ENCODE results near the gene SEC14L3. TPM values are rescaled to one million over a fixed set of nuclear protein-coding genes. Genes with fewer than 3 reads are reported as not detected.

Gene SEC14L3
- total and polyA plus RNA-seq, 2 donors (not counting 3 experiments of a cell fraction or from before 2014, with no cell fraction given) = not detected

DNA sequence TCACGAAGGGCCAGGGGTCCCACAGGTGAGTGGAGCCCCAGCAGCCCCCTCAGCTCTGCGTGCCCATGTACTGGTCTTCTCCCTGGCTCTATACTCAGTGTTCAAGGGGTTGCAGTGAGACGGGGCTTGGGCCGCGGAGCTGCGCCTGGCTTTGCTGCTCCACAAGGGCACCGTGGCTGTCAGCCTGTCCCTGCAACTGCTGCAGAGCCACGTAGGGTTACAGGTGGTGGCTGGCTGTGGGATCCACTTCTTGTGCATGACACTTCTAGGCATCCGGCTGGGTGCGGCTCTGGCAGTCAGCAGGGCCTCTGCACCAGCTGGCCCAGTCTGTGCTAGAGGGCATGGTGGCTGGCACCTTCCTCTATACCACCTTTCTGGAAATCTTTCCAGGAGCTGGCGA, 32.0 kb downstream of the SEC14L3 start:
- Histone ChIP-seq H3K4me2 (ENCODE audit: insufficient read depth, low read length) (no peak overlapping the region), H3K9me1 (replicated peaks; ENCODE audit: control insufficient read depth, extremely low read depth, insufficient read depth, low read length) (no peaks in the 10 kb centered on the region), H3K27ac (ENCODE audit: insufficient read depth, low read depth, low read length) (no peak overlapping the region), H3K79me2 (ENCODE audit: control insufficient read depth, insufficient read depth, low read length) (no peaks in the 10 kb centered on the region), H2AFZ (ENCODE audit: low read depth, low read length) (no peak overlapping the region), H3K9ac (replicated peaks; ENCODE audit: extremely low read depth, insufficient read depth, low read length) (no peak overlapping the region), H3K4me1 (ENCODE audit: control insufficient read depth, extremely low read depth, insufficient read depth, low read length) (peaks cover 10% of the 10 kb centered on the region), H3K27me3 (ENCODE audit: control insufficient read depth in 2 of 2, insufficient read depth in 2 of 2, low read length in 2 of 2) (no peaks in the 10 kb centered on the region), H3K4me3 (replicated peaks in 1 of 3; ENCODE audit: insufficient read depth in 1 of 3, low read depth in 1 of 3, low read length in 3 of 3) (no peak overlapping the region), H3K9me3 (replicated peaks; ENCODE audit: control insufficient read depth, insufficient read depth, low read length) (no peaks in the 10 kb centered on the region), H4K20me1 (replicated peaks; ENCODE audit: control insufficient read depth, extremely low read depth, insufficient read depth, low read length) (no peaks in the 10 kb centered on the region), H3K36me3 (ENCODE audit: control insufficient read depth in 2 of 2, extremely low read depth in 1 of 2, insufficient read depth in 2 of 2, low read length in 2 of 2) (no peaks in the 10 kb centered on the region)
- TF ChIP-seq POLR2A (IDR thresholded peaks at IDR 0.05; ENCODE audit: low read depth, low read length) = no peak
- no peak for TF ChIP-seq POLR2AphosphoS5 (IDR thresholded peaks at IDR 0.05; ENCODE audit: insufficient read depth, low read depth, low read length)
- CTCF ChIA-PET = no interaction called here
- POLR2A ChIA-PET = interaction anchor here (0.6 kb wide), 2 partner anchors 9 to 39 kb away, joined by 3 to 6 read pairs; no protein-coding TSS in a partner anchor
- BruUV-seq (replicated peaks) = no TSS peak
- DNase-seq (ENCODE audit: low read depth, low spot score) (no peak), FAIRE-seq (no peak)
- dilution Hi-C loops (cut with MboI; ENCODE audit: extremely low pct_ligation_motif_present, low sequenced_read_pairs) = no loop called here
- intact Hi-C loops (cut with micrococcal nuclease) = no loop called here

DNA sequence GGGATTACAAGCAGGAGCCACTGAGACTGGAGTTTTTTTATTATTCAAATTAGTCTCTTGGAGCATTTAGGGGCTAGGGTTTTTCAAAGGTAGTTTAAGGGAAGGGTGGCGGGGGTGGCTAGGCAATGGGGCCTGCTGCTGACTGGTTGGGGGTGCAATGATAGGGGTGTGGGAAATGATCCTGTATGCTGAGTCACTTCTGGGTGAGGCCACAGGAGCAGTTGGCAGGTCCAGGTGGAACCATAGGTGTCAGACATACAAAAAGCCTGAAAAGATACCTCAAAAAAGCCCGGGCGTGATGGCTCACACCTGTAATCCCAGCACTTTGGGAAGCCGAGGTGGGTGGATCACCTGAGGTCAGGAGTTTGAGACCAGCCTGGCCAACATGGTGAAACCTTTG, 32.6 kb downstream of the SEC14L3 start:
- no peak for DNase-seq (ENCODE audit: low read depth, low spot score)
- no peak for TF ChIP-seq MYC (IDR thresholded peaks at IDR 0.05; ENCODE audit: low read depth, low read length)
- TF ChIP-seq, protein P1, sequence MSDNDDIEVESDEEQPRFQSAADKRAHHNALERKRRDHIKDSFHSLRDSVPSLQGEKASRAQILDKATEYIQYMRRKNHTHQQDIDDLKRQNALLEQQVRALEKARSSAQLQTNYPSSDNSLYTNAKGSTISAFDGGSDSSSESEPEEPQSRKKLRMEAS (IDR thresholded peaks at IDR 0.05; ENCODE audit: insufficient read depth, insufficient read length) = no peak
- no peak for TF ChIP-seq POLR2AphosphoS5 (IDR thresholded peaks at IDR 0.05; ENCODE audit: insufficient read depth, low read depth, low read length)
- TF ChIP-seq FOS (IDR thresholded peaks at IDR 0.05; ENCODE audit: borderline replicate concordance, insufficient read depth, low read length) = no peak
- TF ChIP-seq EZH2 (IDR thresholded peaks at IDR 0.05; ENCODE audit: borderline replicate concordance, low read depth, low read length, severe bottlenecking) = no peak
- no peak for TF ChIP-seq JUN (IDR thresholded peaks at IDR 0.05; ENCODE audit: borderline replicate concordance, insufficient read depth, insufficient read length, low read depth)
- no peak for TF ChIP-seq GATA2 (IDR thresholded peaks at IDR 0.05; ENCODE audit: insufficient read depth, insufficient read length, low read depth, low read length)
- no peak for TF ChIP-seq POLR2A (IDR thresholded peaks at IDR 0.05; ENCODE audit: low read depth, low read length)
- TF ChIP-seq, protein P2, sequence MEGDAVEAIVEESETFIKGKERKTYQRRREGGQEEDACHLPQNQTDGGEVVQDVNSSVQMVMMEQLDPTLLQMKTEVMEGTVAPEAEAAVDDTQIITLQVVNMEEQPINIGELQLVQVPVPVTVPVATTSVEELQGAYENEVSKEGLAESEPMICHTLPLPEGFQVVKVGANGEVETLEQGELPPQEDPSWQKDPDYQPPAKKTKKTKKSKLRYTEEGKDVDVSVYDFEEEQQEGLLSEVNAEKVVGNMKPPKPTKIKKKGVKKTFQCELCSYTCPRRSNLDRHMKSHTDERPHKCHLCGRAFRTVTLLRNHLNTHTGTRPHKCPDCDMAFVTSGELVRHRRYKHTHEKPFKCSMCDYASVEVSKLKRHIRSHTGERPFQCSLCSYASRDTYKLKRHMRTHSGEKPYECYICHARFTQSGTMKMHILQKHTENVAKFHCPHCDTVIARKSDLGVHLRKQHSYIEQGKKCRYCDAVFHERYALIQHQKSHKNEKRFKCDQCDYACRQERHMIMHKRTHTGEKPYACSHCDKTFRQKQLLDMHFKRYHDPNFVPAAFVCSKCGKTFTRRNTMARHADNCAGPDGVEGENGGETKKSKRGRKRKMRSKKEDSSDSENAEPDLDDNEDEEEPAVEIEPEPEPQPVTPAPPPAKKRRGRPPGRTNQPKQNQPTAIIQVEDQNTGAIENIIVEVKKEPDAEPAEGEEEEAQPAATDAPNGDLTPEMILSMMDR (IDR thresholded peaks at IDR 0.05; ENCODE audit: extremely low read depth in 1 of 2, insufficient read depth in 1 of 2, low read depth in 1 of 2, low read length in 2 of 2) = no peak
- Histone ChIP-seq H3K4me3 (replicated peaks in 1 of 3; ENCODE audit: insufficient read depth in 1 of 3, low read depth in 1 of 3, low read length in 3 of 3) (no peak overlapping the region), H3K27ac (ENCODE audit: insufficient read depth, low read depth, low read length) (no peak overlapping the region), H3K27me3 (ENCODE audit: control insufficient read depth in 2 of 2, insufficient read depth in 2 of 2, low read length in 2 of 2) (no peaks in the 10 kb centered on the region), H4K20me1 (replicated peaks; ENCODE audit: control insufficient read depth, extremely low read depth, insufficient read depth, low read length) (no peaks in the 10 kb centered on the region), H3K9ac (replicated peaks; ENCODE audit: extremely low read depth, insufficient read depth, low read length) (no peak overlapping the region), H3K9me3 (replicated peaks; ENCODE audit: control insufficient read depth, insufficient read depth, low read length) (no peaks in the 10 kb centered on the region), H3K36me3 (ENCODE audit: control insufficient read depth in 2 of 2, extremely low read depth in 1 of 2, insufficient read depth in 2 of 2, low read length in 2 of 2) (no peaks in the 10 kb centered on the region), H3K4me1 (ENCODE audit: control insufficient read depth, extremely low read depth, insufficient read depth, low read length) (peaks cover 10% of the 10 kb centered on the region), H3K4me2 (ENCODE audit: insufficient read depth, low read length) (no peak overlapping the region), H2AFZ (ENCODE audit: low read depth, low read length) (no peak overlapping the region), H3K79me2 (ENCODE audit: control insufficient read depth, insufficient read depth, low read length) (no peaks in the 10 kb centered on the region), H3K9me1 (replicated peaks; ENCODE audit: control insufficient read depth, extremely low read depth, insufficient read depth, low read length) (no peaks in the 10 kb centered on the region)
- intact Hi-C loops (cut with micrococcal nuclease) = no loop called here
- no TSS peak for BruUV-seq (replicated peaks)
- ChIA-PET POLR2A (interaction anchor here (0.6 kb wide), 1 partner anchor 39 kb away, joined by 6 read pairs; no protein-coding TSS in a partner anchor), CTCF (interaction anchor here (3.9 kb wide), 1 partner anchor 13 kb away, joined by 24 read pairs; the partner anchor contains the start of gene MTFP1)
- no peak for FAIRE-seq
- dilution Hi-C loops (cut with MboI; ENCODE audit: extremely low pct_ligation_motif_present, low sequenced_read_pairs) = no loop called here
